Ishikawa (cell line): ENCODE measurements around the gene MGAT5B.

Experiments used
- CEBPB ChIP-seq: IDR thresholded peaks from 2 replicates; pipeline ENCODE4 v1.6.1; 2012
- CREB1 ChIP-seq: IDR thresholded peaks from 2 replicates; pipeline ENCODE4 v1.6.1; 2012; ENCODE audit warnings: low read depth
- EGR1 ChIP-seq: IDR thresholded peaks from 2 replicates; pipeline ENCODE4 v1.6.1; 2012
- EP300 ChIP-seq: IDR thresholded peaks from 2 replicates; pipeline ENCODE4 v1.6.1; 2012; ENCODE audit warnings: borderline replicate concordance
- FOXM1 ChIP-seq: IDR thresholded peaks from 2 replicates; pipeline ENCODE4 v1.6.1; 2012; ENCODE audit warnings: low read depth, borderline replicate concordance
- MAX ChIP-seq: IDR thresholded peaks from 2 replicates; pipeline ENCODE4 v1.6.1; 2012
- NFIC ChIP-seq: IDR thresholded peaks from 2 replicates; pipeline ENCODE4 v1.6.1; 2012
- RAD21 ChIP-seq: IDR thresholded peaks from 2 replicates; pipeline ENCODE4 v1.6.1; 2012; ENCODE audit warnings: low read depth
- REST ChIP-seq: IDR thresholded peaks from 2 replicates; pipeline ENCODE4 v1.6.1; 2012; ENCODE audit warnings: low read depth, mild to moderate bottlenecking
- TAF1 ChIP-seq: IDR thresholded peaks from 2 replicates; pipeline ENCODE4 v1.6.1; 2012; ENCODE audit warnings: low read depth, mild to moderate bottlenecking
- TCF12 ChIP-seq: IDR thresholded peaks from 2 replicates; pipeline ENCODE4 v1.6.1; 2012; ENCODE audit warnings: low read depth
- TEAD4 ChIP-seq: IDR thresholded peaks from 2 replicates; pipeline ENCODE4 v1.6.1; 2012
- USF1 ChIP-seq: IDR thresholded peaks from 2 replicates; pipeline ENCODE4 v1.6.1; 2012
- YY1 ChIP-seq: IDR thresholded peaks from 2 replicates; pipeline ENCODE4 v1.6.1; 2012; ENCODE audit warnings: low read depth
- ZBTB7A ChIP-seq: IDR thresholded peaks from 2 replicates; pipeline ENCODE4 v1.6.1; 2012; ENCODE audit warnings: low read depth

MGAT5B gene

GRCh38 chr17:76982408-76983074, 114.3 kb downstream of the MGAT5B start:
- TF ChIP-seq MAX (no peak), TEAD4 (no peak), RAD21 (no peak), NFIC (no peak), EP300 (no peak), REST (no peak), TCF12 (no peak), USF1 (no peak), CEBPB (no peak), YY1 (no peak), TAF1 (no peak), CREB1 (no peak), EGR1 (no peak), FOXM1 (no peak), ZBTB7A (no peak)

- TF ChIP-seq RAD21 = no peak
- no peak for TF ChIP-seq CREB1
- TF ChIP-seq NFIC = no peak
- TF ChIP-seq ZBTB7A = no peak
- TF ChIP-seq USF1 = no peak
- no peak for TF ChIP-seq FOXM1
- no peak for TF ChIP-seq TAF1
- no peak for TF ChIP-seq YY1
- no peak for TF ChIP-seq REST
- TF ChIP-seq CEBPB = no peak
- TF ChIP-seq MAX = no peak
- no peak for TF ChIP-seq TEAD4
Observed at GRCh38 chr17:76983075-76983775, 115.0 kb downstream of the MGAT5B start.

- TF ChIP-seq EP300 (no peak), RAD21 (no peak), EGR1 (no peak), FOXM1 (no peak), TCF12 (no peak), USF1 (no peak), MAX (no peak), CEBPB (no peak), REST (no peak), TAF1 (no peak), NFIC (no peak), YY1 (no peak)
Observed at GRCh38 chr17:76986365-76986764, 118.2 kb downstream of the MGAT5B start.
